ENCODE measurements around the gene MAL. TPM values are rescaled to one million over a fixed set of nuclear protein-coding genes. Genes with fewer than 3 reads are reported as not detected.

The MAL gene
- total and polyA plus RNA-seq, 2 of the 13 experiments (the other 11 are each of a cell fraction or from before 2014, with no cell fraction given) = not detected

DNA sequence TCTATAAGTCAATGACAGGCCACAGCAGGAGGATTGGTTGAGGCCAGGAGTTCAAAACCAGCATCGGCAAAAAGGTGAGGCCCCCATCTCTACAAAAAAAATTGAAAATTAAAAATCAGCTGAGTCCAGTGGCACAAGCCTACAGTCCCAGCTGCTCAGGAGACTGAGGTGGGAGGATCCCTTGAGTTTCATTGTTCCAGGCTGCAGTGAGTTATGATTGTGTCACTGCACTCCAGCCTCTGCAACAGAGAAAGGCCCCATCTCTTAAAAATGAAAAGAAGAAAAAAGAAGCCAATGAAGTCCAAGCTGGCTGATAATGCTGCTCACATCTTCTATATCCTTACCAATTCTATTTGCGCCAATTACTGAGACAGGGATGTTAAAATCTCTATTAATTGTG, 57.0 kb downstream of the MAL start:
- ATAC-seq = no peak
- TF ChIP-seq MAFF (IDR thresholded peaks at IDR 0.05; ENCODE audit: low read depth, low read length) (no peak), ZNF776 (CRISPR knock-in tag; IDR thresholded peaks at IDR 0.05) (no peak), ZNF619 (CRISPR knock-in tag; IDR thresholded peaks at IDR 0.05) (no peak), SOX13 (IDR thresholded peaks at IDR 0.05) (no peak), SOX13 (CRISPR knock-in tag; conservative IDR thresholded peaks at IDR 0.05 in 1 of 2, IDR thresholded peaks at IDR 0.05 in 1 of 2) (no peak), ZNF572 (CRISPR knock-in tag; IDR thresholded peaks at IDR 0.05) (no peak), SPEN (CRISPR knock-in tag; IDR thresholded peaks at IDR 0.05; ENCODE audit: low read depth) (no peak), ZNF788 (CRISPR knock-in tag; IDR thresholded peaks at IDR 0.05; ENCODE audit: borderline replicate concordance) (no peak), FLYWCH1 (CRISPR knock-in tag; IDR thresholded peaks at IDR 0.05) (no peak)
- TF ChIP-seq, protein P1, sequence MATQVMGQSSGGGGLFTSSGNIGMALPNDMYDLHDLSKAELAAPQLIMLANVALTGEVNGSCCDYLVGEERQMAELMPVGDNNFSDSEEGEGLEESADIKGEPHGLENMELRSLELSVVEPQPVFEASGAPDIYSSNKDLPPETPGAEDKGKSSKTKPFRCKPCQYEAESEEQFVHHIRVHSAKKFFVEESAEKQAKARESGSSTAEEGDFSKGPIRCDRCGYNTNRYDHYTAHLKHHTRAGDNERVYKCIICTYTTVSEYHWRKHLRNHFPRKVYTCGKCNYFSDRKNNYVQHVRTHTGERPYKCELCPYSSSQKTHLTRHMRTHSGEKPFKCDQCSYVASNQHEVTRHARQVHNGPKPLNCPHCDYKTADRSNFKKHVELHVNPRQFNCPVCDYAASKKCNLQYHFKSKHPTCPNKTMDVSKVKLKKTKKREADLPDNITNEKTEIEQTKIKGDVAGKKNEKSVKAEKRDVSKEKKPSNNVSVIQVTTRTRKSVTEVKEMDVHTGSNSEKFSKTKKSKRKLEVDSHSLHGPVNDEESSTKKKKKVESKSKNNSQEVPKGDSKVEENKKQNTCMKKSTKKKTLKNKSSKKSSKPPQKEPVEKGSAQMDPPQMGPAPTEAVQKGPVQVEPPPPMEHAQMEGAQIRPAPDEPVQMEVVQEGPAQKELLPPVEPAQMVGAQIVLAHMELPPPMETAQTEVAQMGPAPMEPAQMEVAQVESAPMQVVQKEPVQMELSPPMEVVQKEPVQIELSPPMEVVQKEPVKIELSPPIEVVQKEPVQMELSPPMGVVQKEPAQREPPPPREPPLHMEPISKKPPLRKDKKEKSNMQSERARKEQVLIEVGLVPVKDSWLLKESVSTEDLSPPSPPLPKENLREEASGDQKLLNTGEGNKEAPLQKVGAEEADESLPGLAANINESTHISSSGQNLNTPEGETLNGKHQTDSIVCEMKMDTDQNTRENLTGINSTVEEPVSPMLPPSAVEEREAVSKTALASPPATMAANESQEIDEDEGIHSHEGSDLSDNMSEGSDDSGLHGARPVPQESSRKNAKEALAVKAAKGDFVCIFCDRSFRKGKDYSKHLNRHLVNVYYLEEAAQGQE (IDR thresholded peaks at IDR 0.05; ENCODE audit: borderline replicate concordance in 1 of 2, low read depth in 1 of 2, low read length in 2 of 2) = no peak
- TF ChIP-seq, protein P2, sequence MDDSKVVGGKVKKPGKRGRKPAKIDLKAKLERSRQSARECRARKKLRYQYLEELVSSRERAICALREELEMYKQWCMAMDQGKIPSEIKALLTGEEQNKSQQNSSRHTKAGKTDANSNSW (CRISPR knock-in tag; IDR thresholded peaks at IDR 0.05; ENCODE audit: borderline replicate concordance) = no peak
- TF ChIP-seq, protein P3, sequence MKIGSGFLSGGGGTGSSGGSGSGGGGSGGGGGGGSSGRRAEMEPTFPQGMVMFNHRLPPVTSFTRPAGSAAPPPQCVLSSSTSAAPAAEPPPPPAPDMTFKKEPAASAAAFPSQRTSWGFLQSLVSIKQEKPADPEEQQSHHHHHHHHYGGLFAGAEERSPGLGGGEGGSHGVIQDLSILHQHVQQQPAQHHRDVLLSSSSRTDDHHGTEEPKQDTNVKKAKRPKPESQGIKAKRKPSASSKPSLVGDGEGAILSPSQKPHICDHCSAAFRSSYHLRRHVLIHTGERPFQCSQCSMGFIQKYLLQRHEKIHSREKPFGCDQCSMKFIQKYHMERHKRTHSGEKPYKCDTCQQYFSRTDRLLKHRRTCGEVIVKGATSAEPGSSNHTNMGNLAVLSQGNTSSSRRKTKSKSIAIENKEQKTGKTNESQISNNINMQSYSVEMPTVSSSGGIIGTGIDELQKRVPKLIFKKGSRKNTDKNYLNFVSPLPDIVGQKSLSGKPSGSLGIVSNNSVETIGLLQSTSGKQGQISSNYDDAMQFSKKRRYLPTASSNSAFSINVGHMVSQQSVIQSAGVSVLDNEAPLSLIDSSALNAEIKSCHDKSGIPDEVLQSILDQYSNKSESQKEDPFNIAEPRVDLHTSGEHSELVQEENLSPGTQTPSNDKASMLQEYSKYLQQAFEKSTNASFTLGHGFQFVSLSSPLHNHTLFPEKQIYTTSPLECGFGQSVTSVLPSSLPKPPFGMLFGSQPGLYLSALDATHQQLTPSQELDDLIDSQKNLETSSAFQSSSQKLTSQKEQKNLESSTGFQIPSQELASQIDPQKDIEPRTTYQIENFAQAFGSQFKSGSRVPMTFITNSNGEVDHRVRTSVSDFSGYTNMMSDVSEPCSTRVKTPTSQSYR (CRISPR knock-in tag; IDR thresholded peaks at IDR 0.05; ENCODE audit: borderline replicate concordance) = no peak
- TF ChIP-seq, protein P4, sequence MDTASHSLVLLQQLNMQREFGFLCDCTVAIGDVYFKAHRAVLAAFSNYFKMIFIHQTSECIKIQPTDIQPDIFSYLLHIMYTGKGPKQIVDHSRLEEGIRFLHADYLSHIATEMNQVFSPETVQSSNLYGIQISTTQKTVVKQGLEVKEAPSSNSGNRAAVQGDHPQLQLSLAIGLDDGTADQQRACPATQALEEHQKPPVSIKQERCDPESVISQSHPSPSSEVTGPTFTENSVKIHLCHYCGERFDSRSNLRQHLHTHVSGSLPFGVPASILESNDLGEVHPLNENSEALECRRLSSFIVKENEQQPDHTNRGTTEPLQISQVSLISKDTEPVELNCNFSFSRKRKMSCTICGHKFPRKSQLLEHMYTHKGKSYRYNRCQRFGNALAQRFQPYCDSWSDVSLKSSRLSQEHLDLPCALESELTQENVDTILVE (CRISPR knock-in tag; IDR thresholded peaks at IDR 0.05) = no peak

More for the DNA sequence above, 57.0 kb downstream of the MAL start:
- Histone ChIP-seq H3K9me3 (ENCODE audit: low read length) (no peaks in the 10 kb centered on the region), H3K79me2 (ENCODE audit: insufficient read depth, low read length) (no peaks in the 10 kb centered on the region), H4K20me1 (ENCODE audit: insufficient read depth, low read length) (no peaks in the 10 kb centered on the region), H3K4me1 (ENCODE audit: insufficient read depth, low read length) (peaks cover 6% of the 10 kb centered on the region), H3K4me3 (replicated peaks in 1 of 3; ENCODE audit: insufficient read depth in 1 of 3, low read depth in 2 of 3, low read length in 3 of 3) (no peak overlapping the region), H3K27ac (ENCODE audit: extremely low read length, insufficient read depth, low read length) (no peak overlapping the region), H3K4me2 (ENCODE audit: low read depth, low read length) (no peak overlapping the region), H3K36me3 (replicated peaks in 1 of 2; ENCODE audit: control insufficient read depth in 1 of 2, insufficient read depth in 2 of 2, low read length in 2 of 2) (peaks cover 8 to 24% of the 10 kb centered on the region in 2 experiments), H2AFZ (ENCODE audit: low read length) (no peak overlapping the region), H3K27me3 (ENCODE audit: control insufficient read depth in 1 of 2, insufficient read depth in 2 of 2, low read length in 2 of 2) (peaks cover 1 to 16% of the 10 kb centered on the region in 2 experiments; a peak in 4 of 5 replicates), H3K9ac (ENCODE audit: insufficient read depth, low read depth, low read length) (no peak overlapping the region)
- 92% methylated on average over 2 of the region's 2 CpGs for WGBS (ENCODE audit: low lambda C conversion rate)
- intact Hi-C loops (cut with micrococcal nuclease; ENCODE audit: unreplicated experiment) (no loop called here), in situ Hi-C loops (cut with HindIII; ENCODE audit: extremely low pct_ligation_motif_present, low pct_unique_long_range_greater_than_20kb) (no loop called here)
- DNase-seq (ENCODE audit: low spot score) = no peak
- POLR2A ChIA-PET = no interaction called here
- FAIRE-seq = no peak
- CTCF ChIA-PET (ENCODE audit: low intra/inter-chr PET ratio, low total read pairs) = no interaction called here
- no TSS peak for BruUV-seq (replicated peaks)

Data from HepG2 (cell line).